ENCODE measurements around the gene TBCB.

The TBCB gene

DNA sequence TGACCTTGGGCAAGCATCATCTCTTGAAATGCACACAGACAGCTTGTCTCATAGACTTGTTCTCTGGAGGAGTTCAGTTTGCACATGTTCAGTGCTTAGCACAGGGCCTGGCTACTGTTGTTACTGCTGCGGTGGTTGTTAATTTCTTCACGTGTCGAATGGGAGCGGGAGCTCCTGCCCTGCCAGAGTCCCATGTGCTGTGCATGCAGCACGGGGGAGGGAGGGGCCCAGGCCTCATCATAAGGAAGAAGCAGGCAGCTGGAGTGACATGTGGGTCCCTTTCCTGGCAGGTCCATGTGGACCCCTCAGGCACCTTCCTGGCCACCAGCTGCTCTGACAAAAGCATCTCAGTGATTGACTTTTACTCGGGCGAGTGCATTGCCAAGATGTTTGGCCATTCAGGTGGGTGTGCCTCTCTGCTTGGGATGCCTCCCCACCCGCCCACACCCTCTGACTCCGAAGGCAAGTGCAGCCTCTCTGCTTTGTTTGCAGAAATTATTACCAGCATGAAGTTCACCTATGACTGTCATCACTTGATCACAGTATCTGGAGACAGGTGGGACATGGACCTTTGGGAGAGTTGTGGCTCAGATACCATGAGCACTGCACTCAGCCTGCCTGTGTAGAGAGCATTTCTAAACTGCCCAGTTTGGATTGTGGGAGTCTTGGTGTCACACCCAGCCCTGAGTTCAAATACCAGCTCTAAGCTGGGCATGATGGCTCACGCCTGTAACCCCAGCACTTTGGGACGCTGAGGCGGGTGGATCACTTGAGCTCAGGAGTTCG lies 24.2 kb upstream of the TBCB start:
- DNase-seq (ENCODE audit: extremely low spot score), result no peak
- TF ChIP-seq, protein P1, sequence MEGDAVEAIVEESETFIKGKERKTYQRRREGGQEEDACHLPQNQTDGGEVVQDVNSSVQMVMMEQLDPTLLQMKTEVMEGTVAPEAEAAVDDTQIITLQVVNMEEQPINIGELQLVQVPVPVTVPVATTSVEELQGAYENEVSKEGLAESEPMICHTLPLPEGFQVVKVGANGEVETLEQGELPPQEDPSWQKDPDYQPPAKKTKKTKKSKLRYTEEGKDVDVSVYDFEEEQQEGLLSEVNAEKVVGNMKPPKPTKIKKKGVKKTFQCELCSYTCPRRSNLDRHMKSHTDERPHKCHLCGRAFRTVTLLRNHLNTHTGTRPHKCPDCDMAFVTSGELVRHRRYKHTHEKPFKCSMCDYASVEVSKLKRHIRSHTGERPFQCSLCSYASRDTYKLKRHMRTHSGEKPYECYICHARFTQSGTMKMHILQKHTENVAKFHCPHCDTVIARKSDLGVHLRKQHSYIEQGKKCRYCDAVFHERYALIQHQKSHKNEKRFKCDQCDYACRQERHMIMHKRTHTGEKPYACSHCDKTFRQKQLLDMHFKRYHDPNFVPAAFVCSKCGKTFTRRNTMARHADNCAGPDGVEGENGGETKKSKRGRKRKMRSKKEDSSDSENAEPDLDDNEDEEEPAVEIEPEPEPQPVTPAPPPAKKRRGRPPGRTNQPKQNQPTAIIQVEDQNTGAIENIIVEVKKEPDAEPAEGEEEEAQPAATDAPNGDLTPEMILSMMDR (IDR thresholded peaks at IDR 0.05; ENCODE audit: control extremely low read depth, extremely low read depth, low read depth, missing control alignments), result no peak
- POLR2A ChIA-PET, result no interaction called here
- CTCF ChIA-PET, result interaction anchor here (1.1 to 2.3 kb wide), 7 partner anchors 9 to 77 kb away, joined by 3 to 8 read pairs (median 3); partner anchors contain the start of gene OVOL3

DNA sequence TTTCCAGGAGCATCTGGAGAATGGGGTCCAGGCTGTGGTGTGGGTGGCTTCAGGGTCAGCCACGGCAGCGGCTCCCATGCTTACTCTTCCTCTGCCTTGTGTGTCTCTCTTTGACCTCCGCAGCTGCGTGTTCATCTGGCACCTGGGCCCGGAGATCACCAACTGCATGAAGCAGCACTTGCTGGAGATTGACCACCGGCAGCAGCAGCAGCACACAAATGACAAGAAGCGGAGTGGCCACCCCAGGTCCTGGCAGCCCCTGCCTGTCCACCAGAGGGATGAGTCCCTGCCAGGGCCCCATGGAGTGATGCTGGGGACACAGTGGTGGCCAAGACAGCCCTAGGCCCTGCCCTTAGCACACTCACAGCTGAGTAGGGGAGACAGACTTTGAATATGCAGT lies 22.7 kb upstream of the TBCB start:
- TF ChIP-seq, protein P1 (IDR thresholded peaks at IDR 0.05; ENCODE audit: control extremely low read depth, extremely low read depth, low read depth, missing control alignments), result no peak
- ChIA-PET POLR2A (no interaction called here), CTCF (interaction anchor here (1.1 to 2.3 kb wide), 2 partner anchors 8 to 18 kb away, joined by 3 to 5 read pairs; partner anchors contain the start of gene OVOL3)
- no peak for DNase-seq (ENCODE audit: extremely low spot score)

DNA sequence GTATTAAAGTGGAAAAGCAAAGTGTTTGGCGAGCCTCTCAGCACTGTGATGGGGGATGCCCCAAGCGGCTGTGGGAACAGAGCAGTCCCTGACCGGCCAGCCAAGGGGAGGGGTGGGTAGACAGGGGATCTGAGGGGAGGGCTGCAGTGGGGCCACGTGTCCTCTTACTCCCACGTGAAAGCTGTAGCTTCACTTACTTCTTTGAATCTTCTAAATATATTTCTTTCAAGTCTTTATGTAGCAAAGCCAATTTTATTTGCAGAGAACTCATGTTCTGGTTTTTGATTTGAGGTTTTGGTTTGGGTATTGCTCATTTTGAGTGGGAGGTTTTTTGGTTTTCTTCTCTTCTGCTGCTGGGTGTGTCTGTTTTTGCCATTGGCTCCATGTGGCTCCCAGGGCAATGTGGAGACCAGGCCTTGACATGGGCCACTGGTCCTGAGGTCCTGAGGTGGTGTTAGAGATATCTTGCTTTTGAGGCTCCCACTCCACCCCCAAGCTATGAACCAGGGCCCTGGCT lies 22.1 kb upstream of the TBCB start:
- peak; percentile 82 for DNase-seq (ENCODE audit: extremely low spot score)
- ChIA-PET POLR2A (interaction anchor here (0.6 kb wide), 1 partner anchor 115 kb away, joined by 3 read pairs; no protein-coding TSS in a partner anchor), CTCF (interaction anchor here (2.3 to 2.6 kb wide), 2 partner anchors 18 to 33 kb away, joined by 5 to 15 read pairs; partner anchors contain the start of gene OVOL3)
- TF ChIP-seq, protein P1 (IDR thresholded peaks at IDR 0.05; ENCODE audit: control extremely low read depth, extremely low read depth, low read depth, missing control alignments), result no peak

DNA sequence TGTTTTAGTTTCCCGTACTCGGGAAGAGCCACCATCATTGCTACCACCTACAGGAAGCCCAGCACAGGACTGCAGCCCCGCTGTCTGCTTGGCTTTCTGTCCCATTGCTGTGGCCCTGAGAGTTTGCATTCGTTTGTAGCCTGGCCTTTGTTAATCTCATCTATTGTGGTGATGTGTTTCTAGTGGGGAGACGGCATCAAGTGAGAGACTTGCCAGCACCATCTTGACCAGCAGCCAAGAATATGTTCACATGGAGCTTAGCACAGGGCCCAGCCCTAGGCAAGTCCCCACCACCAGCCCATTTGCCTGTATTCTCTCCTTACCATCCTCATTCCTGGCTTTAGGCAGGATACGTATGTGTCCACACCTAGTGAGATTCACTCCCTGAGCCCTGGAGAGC lies 21.6 kb upstream of the TBCB start:
- CTCF ChIA-PET, result interaction anchor here (2.6 kb wide), 1 partner anchor 33 kb away, joined by 15 read pairs; no protein-coding TSS in a partner anchor
- peak; percentile 41 for DNase-seq (ENCODE audit: extremely low spot score)
- TF ChIP-seq, protein P1 (IDR thresholded peaks at IDR 0.05; ENCODE audit: control extremely low read depth, extremely low read depth, low read depth, missing control alignments), result no peak
- POLR2A ChIA-PET, result interaction anchor here (0.6 kb wide), 1 partner anchor 114 kb away, joined by 3 read pairs; no protein-coding TSS in a partner anchor

DNA sequence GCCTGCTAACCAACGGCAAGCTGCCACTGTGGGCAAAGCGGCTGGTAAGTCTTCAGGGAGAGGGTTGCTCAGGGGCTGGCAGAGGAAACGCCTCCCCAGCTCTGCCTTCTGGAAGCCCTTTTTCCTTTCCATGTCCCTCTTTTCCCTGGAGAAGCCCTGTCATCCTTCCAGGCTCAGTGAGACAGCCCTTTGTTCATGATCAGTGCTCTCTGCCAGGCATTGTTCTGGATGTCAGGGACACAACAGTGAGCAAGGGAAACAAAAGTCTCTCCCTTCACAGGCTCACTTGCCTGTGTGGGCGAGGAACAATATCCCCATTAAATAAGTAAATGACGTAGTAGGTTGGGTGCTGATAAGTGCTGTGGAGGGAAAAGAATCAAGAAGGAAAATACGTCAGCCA lies 18.2 kb upstream of the TBCB start:
- ChIA-PET CTCF (interaction anchor here (1.2 kb wide), 1 partner anchor 14 kb away, joined by 3 read pairs; no protein-coding TSS in a partner anchor), POLR2A (no interaction called here)
- TF ChIP-seq, protein P1 (IDR thresholded peaks at IDR 0.05; ENCODE audit: control extremely low read depth, extremely low read depth, low read depth, missing control alignments), result no peak
- no peak for DNase-seq (ENCODE audit: extremely low spot score)

DNA sequence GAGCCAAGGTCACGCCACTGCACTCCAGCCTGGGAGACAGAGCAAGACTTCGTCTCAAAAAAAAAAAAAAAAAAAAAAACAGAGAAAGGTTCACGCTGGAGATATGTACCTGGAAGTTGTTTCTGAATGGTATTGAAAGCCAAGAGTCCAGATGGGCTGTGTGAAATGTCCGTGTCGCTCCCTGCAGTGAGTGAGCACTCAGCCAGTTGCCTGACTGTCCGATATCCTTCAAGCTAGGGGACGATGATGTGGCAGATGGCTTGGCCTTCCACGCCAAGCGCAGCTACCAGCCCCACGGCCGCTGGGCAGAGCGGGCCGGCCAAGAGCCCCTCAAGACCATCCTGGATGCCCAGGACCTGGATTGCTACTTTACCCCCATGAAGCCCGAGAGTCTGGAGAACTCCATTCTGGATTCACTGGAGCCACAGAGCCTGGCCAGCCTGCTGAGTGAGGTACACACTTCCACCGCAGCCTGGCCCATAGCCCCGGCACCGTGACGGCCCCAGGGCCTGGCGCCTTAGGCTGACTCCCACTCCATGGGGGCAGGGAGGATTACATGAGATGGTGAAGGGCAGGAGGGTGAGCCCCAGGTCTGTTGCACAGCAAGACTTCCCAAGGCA lies 16.0 kb upstream of the TBCB start:
- CTCF ChIA-PET, result interaction anchor here (2.4 kb wide), 1 partner anchor 38 kb away, joined by 7 read pairs; no protein-coding TSS in a partner anchor

More for the DNA sequence above, 16.0 kb upstream of the TBCB start:
- TF ChIP-seq, protein P1 (IDR thresholded peaks at IDR 0.05; ENCODE audit: control extremely low read depth, extremely low read depth, low read depth, missing control alignments), result no peak
- no peak for DNase-seq (ENCODE audit: extremely low spot score)
- POLR2A ChIA-PET, result interaction anchor here (0.6 kb wide), 1 partner anchor 94 kb away, joined by 4 read pairs; no protein-coding TSS in a partner anchor

All from GM10248 (cell line).